Measurements from ENCODE around the gene WNT5B. TPM values are rescaled to one million over a fixed set of nuclear protein-coding genes. Genes with fewer than 3 reads are reported as not detected.
"Not testable (repeated sequence)": the region's sequence is repeated elsewhere in the genome, so short reads cannot be mapped to it uniquely, and the experiment has no call there.

The WNT5B gene
- total RNA-seq, 1 donor from 2014 or later = 8.9 TPM

DNA sequence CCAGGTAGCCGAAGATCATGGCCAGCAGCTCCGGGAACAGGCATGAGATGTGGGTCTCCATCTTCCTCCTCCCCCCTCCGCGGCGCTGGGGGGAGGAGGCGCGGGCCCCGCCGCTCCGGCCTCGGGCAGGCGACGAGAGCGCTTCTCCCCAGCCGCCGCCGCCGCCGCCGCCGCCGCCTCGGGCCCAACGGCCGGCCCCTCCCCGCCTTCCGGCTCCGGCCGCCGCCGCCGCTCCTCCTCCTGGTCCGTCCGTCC, 35.1 kb upstream of the WNT5B start:
- peaks cover 5% of the 10 kb centered on the region for H3K36me3 Mint-ChIP-seq (ENCODE audit: insufficient read depth)
- peak overlapping the region; percentile 82 for H3K4me3 Mint-ChIP-seq (ENCODE audit: low read depth)
- no peaks in the 10 kb centered on the region for H3K27me3 Mint-ChIP-seq

GRCh38 chr12:1594261-1595025, 34.6 kb upstream of the WNT5B start, which contains the start of gene FBXL14:
TSS of gene FBXL14 (minus strand) at chr12:1594581. CDS start at chr12:1594066, 515 bp downstream.
- peaks cover 45% of the 10 kb centered on the region for H3K4me1 Mint-ChIP-seq (ENCODE audit: low read depth)
- TF ChIP-seq CTCF (IDR thresholded peaks at IDR 0.05; ENCODE audit: unreplicated experiment) = no peak
- DNase-seq (ENCODE audit: low spot score, unreplicated experiment) = peak; percentile 98
- no peaks in the 10 kb centered on the region for H3K27me3 Mint-ChIP-seq
- no peaks in the 10 kb centered on the region for H3K9me3 Mint-ChIP-seq (ENCODE audit: low read depth)
- H3K27ac Mint-ChIP-seq = peak within 1 kb of the TSS; percentile 83
- H3K36me3 Mint-ChIP-seq (ENCODE audit: insufficient read depth) = peaks cover 4% of the 10 kb centered on the region
- H3K4me3 Mint-ChIP-seq (ENCODE audit: low read depth) = peak within 1 kb of the TSS; percentile 85

More for the DNA sequence above, 35.1 kb upstream of the WNT5B start:
- no peak for TF ChIP-seq CTCF (IDR thresholded peaks at IDR 0.05; ENCODE audit: unreplicated experiment)
- Mint-ChIP-seq H3K27ac (no peak overlapping the region), H3K4me1 (ENCODE audit: low read depth) (peaks cover 46% of the 10 kb centered on the region), H3K9me3 (ENCODE audit: low read depth) (no peaks in the 10 kb centered on the region)
- no peak for DNase-seq (ENCODE audit: low spot score, unreplicated experiment)

- Mint-ChIP-seq H3K27me3 (no peaks in the 10 kb centered on the region), H3K36me3 (ENCODE audit: insufficient read depth) (peaks cover 1% of the 10 kb centered on the region), H3K4me1 (ENCODE audit: low read depth) (peaks cover 38% of the 10 kb centered on the region), H3K4me3 (ENCODE audit: low read depth) (peak overlapping the region; percentile 85), H3K27ac (peak overlapping the region; percentile 82), H3K9me3 (ENCODE audit: low read depth) (no peaks in the 10 kb centered on the region)
- no peak for DNase-seq (ENCODE audit: low spot score, unreplicated experiment)
- no peak for TF ChIP-seq CTCF (IDR thresholded peaks at IDR 0.05; ENCODE audit: unreplicated experiment)
Observed at GRCh38 chr12:1595026-1595561, 33.9 kb upstream of the WNT5B start.

DNA sequence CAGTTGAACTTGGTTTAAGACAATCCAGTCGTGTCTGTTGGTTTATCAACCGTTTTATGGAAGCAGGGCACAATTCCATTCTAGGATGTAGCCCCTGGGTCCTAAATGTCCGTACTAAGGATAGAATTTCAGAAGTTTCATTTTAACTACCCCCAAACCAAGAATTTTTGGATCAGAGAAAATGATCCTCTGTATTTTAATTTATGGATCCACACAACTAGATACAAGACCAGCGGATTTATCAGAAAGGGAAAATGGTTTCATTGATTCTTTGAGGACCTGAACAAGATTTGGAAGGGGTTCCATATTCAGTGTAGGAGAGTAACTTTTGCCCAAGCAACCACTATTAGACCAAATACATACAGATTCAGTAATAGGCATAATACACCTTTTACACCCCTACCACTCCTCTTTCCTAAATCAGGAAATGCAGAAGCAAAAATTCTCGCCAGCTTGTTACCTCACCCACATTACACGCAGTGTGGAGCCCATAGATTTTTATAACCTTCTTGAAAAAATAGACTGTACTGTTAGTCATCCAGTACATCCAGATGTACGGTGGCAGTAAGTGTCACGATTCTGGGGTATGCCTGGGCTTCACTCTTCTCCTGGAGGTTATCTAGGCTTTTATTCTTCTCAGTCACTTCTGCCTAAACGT, 33.2 kb upstream of the WNT5B start:
- Mint-ChIP-seq H3K4me1 (ENCODE audit: low read depth) (peaks cover 32% of the 10 kb centered on the region), H3K36me3 (ENCODE audit: insufficient read depth) (peaks cover 1% of the 10 kb centered on the region), H3K4me3 (ENCODE audit: low read depth) (peak overlapping the region; percentile 85), H3K27me3 (no peaks in the 10 kb centered on the region), H3K9me3 (ENCODE audit: low read depth) (no peaks in the 10 kb centered on the region), H3K27ac (no peak overlapping the region)
- DNase-seq (ENCODE audit: low spot score, unreplicated experiment) = no peak
- no peak for TF ChIP-seq CTCF (IDR thresholded peaks at IDR 0.05; ENCODE audit: unreplicated experiment)

DNA sequence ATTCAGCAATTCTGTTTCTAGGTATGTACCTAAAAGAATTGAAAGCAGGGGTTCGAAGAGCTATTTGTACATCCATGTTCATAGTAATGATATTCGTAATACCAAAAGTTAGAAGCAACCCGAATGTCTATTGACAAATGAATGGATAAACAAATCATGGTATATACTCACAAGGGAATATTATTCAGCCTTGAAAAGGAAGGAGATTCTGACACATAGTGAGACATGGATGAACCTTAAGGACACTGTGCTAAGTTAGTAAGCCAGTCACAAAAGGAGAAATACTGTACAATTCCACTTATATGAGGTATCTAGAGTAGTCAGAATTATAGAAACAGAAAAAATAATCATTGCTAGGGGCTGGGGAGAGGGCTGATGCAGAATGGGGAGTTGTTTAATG, 30.3 kb upstream of the WNT5B start:
- peaks cover 4% of the 10 kb centered on the region for H3K27me3 Mint-ChIP-seq
- H3K4me3 Mint-ChIP-seq (ENCODE audit: low read depth) = no peak overlapping the region
- peaks cover 6% of the 10 kb centered on the region for H3K4me1 Mint-ChIP-seq (ENCODE audit: low read depth)
- H3K36me3 Mint-ChIP-seq (ENCODE audit: insufficient read depth) = no peaks in the 10 kb centered on the region
- TF ChIP-seq CTCF (IDR thresholded peaks at IDR 0.05; ENCODE audit: unreplicated experiment) = no peak
- no peaks in the 10 kb centered on the region for H3K9me3 Mint-ChIP-seq (ENCODE audit: low read depth)
- H3K27ac Mint-ChIP-seq = no peak overlapping the region
- no peak for DNase-seq (ENCODE audit: low spot score, unreplicated experiment)

DNA sequence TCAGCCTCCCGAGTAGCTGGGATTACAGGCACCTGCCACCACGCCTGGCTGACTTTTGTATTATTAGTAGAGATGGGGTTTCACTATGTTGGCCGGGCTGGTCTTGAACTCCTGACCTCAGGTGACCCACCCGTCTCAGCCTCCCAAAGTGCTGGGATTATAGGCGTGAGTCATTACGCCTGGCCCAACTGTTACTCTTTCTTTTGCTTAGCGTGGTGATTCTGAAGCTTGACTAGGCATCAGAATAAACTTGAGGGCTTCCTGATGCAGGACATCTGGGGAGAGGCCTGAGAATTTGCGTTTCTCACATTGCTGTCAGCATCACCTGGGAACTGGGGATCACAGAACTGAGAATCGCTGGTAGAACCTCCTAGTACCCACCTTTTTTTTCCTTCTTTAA, 26.3 kb upstream of the WNT5B start:
- H3K4me3 Mint-ChIP-seq (ENCODE audit: low read depth); H3K9me3 Mint-ChIP-seq (ENCODE audit: low read depth); H3K27ac Mint-ChIP-seq; H3K36me3 Mint-ChIP-seq (ENCODE audit: insufficient read depth); DNase-seq (ENCODE audit: low spot score, unreplicated experiment): not testable (repeated sequence)
- peaks cover 13% of the 10 kb centered on the region for H3K27me3 Mint-ChIP-seq
- H3K4me1 Mint-ChIP-seq (ENCODE audit: low read depth) = peaks cover 14% of the 10 kb centered on the region
